ENCODE results near the gene LARGE1. TPM values are rescaled to one million over a fixed set of nuclear protein-coding genes. Genes with fewer than 3 reads are reported as not detected.

LARGE1 gene
- total RNA-seq, 1 donor from 2014 or later: 35.5 TPM

DNA sequence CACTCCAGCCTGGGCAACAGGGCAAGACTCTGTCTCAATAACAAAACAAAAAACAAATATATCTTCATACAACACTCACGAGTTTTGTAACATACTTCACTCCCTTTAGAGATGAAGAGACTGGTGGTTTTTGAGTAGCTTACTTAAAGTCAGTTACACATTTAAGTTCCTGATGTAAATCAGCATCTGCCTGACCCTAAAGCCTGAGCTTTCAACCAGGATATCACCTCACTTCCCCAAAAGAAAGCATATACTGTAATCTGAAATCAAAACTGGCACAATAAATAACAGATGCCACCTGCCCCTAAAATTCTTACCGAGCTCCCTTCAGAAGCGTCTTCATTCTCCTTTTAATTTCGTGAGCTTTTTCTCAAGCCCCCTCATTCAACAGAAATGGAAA is 31.5 kb downstream of the LARGE1 start:
- DNase-seq (ENCODE audit: low spot score in 2 of 2): no peak
- no peak for FAIRE-seq

DNA sequence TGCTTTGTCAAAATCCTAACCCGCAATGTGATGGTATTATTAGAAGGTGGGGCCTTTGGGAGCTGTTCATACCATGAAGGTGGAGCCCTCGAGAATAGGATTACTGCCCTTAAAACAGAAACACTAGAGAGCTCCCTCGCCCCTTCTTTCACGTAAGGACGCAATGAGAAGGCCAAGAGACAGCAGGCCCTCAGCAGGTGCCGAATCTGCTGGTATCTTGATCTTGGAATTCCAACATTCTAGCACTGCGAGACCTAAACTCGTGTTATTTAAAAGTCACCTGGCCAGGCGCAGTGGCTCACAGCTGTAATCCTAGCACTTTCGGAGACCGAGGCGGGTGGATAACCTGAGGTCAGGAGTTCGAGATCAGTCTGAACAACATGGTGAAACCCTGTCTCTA is 33.1 kb downstream of the LARGE1 start:
- DNase-seq (ENCODE audit: low spot score in 2 of 2) (no peak), FAIRE-seq (no peak)

DNA sequence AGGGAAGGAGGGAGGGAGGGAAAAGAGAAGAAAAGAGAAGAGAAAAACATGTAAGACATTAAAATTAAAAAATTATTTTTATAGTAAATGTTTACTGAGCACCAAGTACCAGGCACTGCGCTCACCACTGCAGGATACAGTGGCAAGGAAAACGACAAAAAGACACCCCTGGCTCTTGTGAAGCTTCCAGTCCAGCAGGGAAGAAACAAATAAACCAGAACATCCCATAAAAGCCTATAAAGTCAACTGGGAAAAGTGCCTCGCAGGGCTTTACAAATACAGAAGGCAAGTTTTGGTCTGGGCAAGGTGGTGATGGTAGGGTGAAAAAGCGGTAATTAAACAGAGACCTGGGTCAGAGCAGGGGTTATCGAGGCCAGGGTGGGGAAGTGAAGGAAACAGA is 33.6 kb downstream of the LARGE1 start:
- DNase-seq (ENCODE audit: low spot score in 2 of 2): no peak
- FAIRE-seq: no peak

DNA sequence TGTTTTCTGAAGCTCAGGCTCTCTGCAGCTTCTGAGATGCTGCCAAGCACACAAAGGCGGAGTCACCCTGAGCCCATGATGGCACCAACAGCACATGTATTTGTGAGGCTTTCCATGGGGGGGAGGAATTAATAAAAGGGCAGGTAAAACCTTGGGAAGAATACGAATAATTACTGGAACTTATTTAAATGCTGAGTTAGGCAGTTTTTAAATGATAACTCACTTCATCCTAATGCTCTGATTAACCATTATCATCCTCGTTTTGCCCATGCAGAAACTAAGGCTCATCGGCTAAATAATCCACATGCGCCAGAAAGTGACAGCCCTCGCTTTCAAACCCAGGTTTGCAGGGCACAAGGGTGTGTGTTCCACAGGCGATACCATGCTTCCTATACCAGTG is 35.4 kb downstream of the LARGE1 start:
- no peak for FAIRE-seq

DNA sequence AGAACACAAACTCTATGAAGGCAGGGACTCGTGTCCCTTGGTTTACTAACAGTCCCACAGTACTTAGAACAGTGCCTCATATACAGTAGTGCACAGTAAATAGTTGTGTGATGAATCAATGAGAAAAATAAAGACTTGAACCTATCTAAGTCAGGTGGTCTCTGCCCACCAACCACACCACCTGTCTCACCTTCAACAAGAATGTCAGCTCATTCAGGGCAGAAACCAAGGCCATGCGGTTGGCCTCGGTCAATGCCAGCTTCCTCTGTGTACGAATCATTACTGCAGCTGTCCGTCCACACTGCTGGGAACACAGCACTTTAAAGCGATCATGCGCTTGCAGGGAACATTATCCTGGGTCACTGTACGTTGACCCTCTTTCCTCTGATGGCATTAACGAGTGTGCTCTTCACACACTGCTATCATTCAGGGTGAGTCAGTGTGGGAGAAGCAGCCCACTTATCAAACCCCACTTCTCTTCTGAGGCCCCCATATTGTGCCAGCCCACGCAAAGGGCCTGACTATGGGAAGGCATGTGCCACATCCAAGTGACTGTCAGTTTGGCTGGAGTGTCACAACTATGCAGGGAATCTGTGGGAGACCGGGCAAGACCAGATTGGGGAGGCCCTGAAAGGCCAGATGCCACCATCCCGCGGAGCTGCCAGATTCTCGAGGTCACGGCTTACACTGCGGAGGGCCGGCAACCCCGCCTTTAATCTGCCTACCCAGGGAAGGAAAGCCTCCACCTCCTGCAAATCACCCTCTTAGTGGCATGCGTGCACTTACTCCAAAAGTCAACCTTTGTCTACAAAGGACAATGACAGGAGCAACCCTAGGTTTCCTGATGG is 36.1 kb downstream of the LARGE1 start:
- FAIRE-seq (no peak), DNase-seq (ENCODE audit: low spot score in 2 of 2) (no peak)

More for the DNA sequence above, 35.4 kb downstream of the LARGE1 start:
- DNase-seq (ENCODE audit: low spot score in 2 of 2): no peak

DNA sequence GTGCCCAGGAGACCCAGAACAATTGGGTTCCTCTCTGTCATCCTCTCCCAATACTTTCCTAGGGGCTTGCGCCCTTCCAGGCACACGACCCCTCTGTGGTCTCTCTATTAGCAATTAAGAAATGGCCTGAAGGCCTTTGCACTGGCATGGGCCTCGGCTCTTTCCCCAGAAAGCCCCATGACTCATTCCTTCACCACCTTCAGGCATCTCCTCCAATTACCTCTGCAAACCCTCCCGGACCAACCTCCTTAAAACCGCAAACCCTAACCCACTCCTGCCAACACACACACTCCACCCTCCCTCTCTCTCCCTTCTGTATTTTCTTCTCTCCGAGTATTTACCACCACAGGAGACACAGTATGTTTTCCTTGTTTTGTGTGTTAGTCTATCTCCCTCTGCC is 36.7 kb downstream of the LARGE1 start:
- DNase-seq (ENCODE audit: low spot score in 2 of 2): no peak
- FAIRE-seq: no peak

DNA sequence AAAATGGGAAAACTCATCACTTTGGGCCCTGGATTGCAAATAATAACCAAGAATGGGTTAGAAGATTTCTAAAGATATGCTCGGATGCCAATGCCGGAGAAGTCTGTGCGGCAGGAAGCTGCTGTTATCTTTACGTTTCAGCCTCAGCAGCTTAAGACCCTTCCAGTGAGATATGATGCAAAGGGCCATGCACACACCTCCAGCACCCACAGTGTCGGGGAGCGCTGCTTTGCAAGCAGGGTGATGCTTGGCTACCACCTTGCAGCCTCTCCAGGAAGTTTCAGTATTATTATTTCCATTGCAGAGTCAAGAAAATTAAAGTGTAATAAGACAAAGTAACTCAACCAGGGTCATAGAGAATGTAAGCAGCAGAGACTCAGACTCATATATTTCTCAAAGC is 37.3 kb downstream of the LARGE1 start:
- DNase-seq (ENCODE audit: low spot score in 2 of 2) (no peak), FAIRE-seq (no peak)

DNA sequence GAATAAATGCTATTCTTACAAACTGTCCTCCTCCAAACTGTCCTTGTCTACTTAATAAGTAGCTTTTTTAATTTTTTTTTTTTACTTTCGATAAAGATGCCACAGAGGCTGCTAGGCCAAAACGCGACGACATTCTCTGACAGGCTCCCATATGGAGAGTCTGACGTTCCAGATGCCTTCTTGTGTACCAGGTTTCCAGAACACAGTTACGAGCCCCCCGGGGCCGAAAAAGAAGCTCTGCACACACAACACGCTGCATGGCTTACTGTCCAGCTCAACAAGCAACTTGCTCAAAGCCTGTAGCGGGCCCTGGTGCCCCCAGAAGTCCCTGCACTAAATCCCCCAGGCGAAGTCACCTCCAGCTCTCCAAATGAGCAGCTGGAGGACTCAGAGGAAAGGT is 39.3 kb downstream of the LARGE1 start:
- FAIRE-seq (no peak), DNase-seq (ENCODE audit: low spot score in 2 of 2) (no peak)

DNA sequence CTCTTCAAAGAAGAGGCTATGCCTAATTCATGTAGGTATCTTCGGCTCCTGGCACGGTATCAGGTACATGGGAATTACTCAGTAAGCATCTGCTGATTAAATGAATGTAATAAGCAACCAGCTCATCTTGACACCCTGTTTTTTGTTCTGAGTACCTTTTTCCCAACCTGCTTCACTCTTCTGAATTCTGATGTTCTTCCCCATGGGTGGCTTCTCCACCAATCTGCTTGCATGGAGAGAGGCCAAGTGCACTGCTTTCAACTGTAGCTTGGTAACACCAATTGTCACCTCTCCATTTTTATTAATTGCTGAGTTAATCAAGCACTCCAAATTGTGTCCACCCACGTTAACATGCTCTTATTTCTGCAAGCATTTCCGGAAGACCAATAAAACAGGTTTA is 40.5 kb downstream of the LARGE1 start:
- DNase-seq (ENCODE audit: low spot score in 2 of 2) (no peak), FAIRE-seq (no peak)

DNA sequence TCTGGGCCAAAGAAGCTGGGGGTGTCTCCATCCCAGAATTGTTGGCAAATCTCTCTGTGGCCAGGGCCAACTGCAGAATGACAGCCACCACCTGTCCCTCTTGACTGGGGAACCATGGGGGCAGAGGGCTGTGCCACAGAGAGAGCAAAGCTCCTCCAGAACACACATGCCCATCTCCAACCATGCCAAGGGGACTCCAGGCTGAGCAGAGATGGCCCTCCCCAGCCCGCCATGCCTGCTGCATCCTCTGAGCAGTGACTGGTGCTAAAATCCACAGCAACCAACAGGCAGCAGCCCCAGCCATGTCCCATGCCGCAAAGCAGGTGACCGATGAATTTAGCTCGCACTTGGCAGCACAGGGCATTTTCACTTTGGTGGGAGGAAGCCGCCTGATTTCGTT is 45.0 kb downstream of the LARGE1 start:
- FAIRE-seq (no peak), DNase-seq (ENCODE audit: low spot score in 2 of 2) (no peak)

DNA sequence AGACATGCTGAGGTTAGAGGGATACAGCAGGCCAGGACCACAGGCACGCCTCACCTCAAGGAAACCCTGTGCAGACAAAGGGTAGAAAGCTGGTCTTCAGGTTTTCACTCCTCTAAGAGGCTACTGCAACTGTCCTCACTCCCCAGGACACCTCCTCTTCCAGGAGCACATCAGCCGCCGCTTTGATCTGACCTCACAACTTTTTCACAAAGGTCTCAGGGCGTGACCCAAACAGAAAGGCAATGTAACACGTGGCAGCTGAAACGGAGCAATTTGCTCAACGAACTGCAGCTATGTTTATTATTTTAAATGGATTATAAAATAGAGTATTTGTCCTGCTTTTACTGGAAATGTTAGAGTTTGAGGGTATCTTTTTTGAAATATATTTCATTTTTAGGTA is 46.1 kb downstream of the LARGE1 start:
- no peak for FAIRE-seq
- DNase-seq (ENCODE audit: low spot score in 2 of 2): no peak

DNA sequence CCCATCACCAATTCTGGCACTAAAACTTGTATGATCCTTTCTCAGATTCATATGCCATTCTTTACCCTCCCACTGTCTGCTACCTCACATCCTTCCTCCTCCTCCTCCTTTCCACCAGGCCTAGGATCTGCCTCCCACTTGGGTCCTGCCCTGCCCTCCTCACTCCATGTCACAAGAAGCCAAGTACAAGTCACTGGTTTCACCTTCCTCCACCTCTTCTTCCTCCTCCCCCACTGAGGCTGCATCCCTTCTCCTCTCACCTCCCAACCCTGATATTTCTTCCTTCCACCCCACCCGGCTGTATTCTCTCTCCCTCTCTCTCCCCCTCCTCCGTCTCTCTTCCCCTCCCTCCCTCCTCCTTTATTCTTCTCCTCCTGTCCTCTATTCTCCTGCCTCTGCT is 46.6 kb downstream of the LARGE1 start:
- DNase-seq (ENCODE audit: low spot score in 2 of 2): no peak
- no peak for FAIRE-seq

DNA sequence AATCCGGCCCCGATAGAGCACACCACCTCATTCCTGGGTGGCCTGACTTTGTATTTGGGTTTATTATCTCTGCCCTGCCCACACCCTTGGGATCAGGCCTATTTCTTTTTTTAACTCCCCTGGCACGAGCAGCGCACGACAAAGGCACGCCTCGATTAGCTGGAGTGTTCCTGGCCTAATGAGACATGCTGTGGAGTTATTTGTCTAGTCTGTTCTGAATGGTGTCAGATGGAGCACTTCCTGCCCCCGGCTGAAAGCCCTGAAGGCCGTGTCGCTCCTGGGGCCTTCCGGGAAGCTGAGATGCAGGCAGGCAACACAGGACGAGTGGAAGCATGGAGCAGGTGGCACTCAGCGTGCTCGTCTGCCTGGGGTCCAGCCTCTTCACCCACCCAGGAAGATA is 47.1 kb downstream of the LARGE1 start:
- no peak for FAIRE-seq
- no peak for DNase-seq (ENCODE audit: low spot score in 2 of 2)

DNA sequence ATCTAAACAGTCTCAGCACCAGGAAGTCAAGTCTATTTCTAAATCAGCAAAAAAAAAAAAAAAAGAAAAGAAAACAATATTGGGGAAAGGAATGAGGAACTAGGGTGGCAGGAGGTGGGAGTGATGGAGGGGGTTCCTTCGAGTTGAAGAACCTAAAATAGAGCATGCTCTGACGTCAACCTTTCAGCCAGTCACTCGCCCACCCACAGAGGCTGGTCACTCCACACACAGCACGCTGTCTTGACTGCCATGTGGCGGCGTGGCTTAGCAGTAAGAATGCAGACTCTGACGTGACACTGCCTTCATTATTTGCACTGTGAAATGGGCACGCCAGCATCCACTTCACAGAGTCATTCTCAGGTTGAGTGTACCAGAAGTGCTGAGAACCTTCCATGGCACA is 48.3 kb downstream of the LARGE1 start:
- no peak for FAIRE-seq
- DNase-seq (ENCODE audit: low spot score in 2 of 2): no peak

DNA sequence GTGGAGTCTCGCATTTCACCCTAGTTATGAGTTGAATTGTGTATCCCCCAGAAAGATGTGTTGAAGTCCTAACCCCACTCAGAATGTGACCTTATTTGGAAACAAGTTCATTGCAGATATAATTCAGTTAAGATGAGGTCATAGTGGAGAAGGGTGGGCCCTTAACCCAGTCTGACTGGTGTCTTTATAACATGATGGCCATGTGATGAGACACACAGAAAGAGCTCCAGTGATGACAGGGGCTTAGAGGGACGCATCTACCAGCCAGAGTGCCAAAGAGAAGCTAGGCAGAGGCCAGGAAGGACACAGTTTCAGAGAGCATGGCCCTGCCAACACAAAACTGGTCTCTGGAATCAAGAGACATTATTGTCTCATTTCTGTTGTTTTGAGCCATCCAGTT is 50.3 kb downstream of the LARGE1 start:
- DNase-seq (ENCODE audit: low spot score in 2 of 2) (no peak), FAIRE-seq (no peak)

DNA sequence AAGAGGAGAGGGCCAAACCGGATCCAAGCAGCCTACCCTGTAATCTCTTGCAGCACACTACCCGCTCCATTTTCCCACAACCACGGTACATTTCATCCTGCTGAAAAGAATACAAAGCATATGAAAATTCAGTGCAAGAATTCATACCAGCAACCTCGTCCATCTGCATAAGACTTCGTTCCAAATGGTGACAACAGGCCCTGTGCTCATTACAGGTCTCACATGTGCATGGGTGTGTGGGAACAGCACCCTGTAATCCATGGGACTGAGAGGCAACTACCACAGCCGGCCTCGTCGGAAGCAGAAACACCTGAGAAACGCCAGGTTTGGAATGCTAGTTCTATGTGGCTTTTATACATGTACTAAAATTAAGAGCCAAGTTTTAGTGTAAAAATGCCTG is 52.3 kb downstream of the LARGE1 start:
- no peak for DNase-seq (ENCODE audit: low spot score in 2 of 2)
- no peak for FAIRE-seq

DNA sequence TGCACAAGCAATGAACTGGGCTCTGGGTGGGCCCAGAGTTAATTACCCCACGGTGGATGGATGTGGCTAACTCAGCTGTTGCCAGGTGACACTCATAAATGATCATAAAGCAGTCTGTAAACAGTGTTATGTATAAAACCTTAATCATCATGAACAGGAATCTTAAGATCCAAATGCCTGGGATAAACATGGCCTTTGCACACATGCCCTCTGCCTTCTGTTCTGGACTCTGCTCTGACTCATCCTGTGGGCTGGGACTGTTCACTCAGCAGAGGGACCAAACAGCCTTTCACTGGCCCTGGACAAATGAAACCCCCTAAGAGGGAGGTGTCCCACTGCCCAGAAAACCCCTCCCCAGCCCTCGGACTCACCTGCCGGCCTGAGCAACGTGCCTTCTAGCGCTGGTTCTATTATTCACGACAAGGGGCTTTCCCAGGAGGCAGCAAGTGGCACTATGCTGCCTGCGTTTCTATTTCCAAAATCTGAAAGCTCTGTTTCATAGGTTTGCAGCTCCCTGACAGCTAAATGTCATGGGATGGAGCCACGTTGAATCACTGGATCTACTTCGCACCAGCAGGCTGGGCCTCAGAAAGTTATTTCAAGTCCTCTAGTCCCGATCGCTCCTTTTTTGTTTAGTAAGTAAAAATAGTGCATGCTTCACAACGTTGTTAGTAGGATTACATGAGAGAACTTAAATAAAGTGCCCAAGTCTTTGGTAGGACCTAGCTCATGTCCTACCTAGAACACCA is 53.0 kb downstream of the LARGE1 start:
- DNase-seq (ENCODE audit: low spot score in 2 of 2): no peak
- FAIRE-seq: no peak

DNA sequence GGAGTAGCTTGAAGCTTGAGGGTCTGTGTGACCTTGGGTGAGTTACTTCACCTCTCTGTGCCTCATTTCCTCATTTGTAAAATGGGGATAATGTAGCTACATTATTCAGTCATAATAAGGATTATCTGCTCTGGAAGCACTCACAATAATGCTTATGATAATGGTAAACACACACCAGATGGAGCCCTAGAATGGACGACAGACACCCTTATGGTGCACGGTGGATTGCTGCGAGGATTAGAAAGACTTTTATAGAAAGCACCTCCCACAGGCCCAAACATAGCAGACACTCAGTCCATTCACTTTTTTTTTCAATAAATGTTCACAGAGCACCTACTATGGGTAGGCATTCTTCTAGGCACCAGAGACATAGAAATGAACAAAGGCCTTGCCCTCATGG is 53.8 kb downstream of the LARGE1 start:
- no peak for DNase-seq (ENCODE audit: low spot score in 2 of 2)
- FAIRE-seq: no peak

DNA sequence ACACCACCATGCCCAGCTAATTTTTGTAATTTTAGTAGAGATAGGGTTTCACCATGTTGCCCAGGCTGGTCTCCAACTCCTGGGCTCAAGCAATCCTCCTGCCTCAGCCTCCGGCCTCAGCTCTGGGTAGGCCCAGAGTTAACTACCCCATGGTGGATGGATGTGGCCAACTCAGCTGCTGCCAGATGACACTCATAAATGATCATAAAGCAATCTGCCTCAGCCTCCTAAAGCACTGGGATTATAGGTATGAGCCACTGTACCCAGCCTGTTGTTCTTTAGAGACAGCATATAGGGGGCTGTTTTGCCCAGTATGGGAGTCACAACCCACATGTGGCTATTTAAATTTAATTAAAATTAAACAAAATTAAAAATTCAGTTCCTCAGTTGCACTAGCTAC is 54.3 kb downstream of the LARGE1 start:
- DNase-seq (ENCODE audit: low spot score in 2 of 2) (no peak), FAIRE-seq (no peak)

DNA sequence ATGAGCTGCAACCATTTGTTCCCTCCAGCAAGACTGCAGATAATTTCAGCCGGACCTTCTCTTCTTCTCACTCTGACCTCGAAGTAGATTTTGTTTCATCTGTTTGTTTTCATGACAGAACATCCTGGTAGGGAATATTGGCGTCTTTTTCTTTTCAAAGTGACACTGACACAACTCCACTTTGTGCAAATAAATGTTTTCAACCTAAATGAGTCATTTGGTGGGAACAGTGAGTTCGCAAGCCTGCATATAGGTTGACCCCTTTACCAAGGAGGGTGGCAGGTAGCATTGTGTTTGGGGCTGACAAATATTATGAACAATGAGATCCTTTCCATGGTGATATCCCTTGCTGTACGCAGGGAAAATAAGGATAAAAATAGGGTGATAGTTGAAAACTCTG is 55.0 kb downstream of the LARGE1 start:
- FAIRE-seq (no peak), DNase-seq (ENCODE audit: low spot score in 2 of 2) (no peak)

DNA sequence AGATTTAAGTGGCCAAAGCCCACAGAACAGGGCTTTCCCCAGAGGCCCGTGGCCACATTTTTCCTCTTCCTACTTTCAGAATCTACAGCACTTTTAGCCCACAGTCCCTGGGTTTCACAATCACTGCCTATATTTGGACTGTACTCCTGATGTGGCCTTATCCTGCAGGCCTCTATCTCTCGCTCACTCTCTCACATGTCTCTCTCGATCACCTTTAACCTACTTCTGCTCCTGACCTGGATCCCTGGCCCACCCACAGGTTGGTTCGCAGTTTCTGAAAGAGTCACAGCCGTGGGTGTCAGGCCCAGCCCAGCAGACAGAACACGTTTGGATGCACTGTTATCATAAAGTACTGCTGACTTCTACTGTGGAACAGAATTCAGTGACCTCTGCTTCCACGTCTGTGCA is 55.5 kb downstream of the LARGE1 start:
- FAIRE-seq (no peak), DNase-seq (ENCODE audit: low spot score in 2 of 2) (no peak)

DNA sequence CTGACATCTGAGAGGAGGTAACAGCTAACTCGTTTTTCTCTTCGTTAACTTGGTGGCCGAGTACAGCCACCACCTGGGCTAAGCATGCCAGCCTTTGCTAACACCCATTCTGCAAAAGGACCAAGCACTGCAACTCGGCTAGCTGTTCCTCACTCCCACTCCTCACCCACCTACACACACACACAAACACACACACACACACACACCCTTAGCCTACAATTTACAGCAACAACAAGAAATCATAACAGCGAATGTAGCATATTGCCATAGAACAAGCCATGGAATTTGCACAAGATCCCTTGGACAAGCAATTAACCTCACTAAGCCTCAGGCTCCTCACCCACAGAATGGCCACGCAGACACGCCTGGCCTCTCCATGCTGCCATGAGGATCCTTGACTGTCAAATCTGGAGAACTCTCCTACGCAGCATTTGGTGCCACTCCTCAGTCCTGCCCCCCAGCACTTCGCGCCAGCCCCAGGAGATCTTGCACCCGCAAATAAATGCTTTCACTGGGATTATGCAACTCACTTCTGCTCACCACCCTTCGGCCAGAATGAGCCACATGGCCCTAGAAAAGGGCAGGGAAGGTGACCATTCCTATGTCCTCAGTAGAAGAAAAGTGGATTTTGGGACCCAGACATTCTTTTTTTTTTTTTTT is 58.9 kb downstream of the LARGE1 start:
- no peak for FAIRE-seq
- no peak for DNase-seq (ENCODE audit: low spot score in 2 of 2)

All from frontal cortex (tissue), 4 donors.